SU-DHL-6 (cell line): Measurements from ENCODE around the gene PSG2.
"Not testable (repeated sequence)": the region's sequence is repeated elsewhere in the genome, so short reads cannot be mapped to it uniquely, and the experiment has no call there.

Experiments
- EZH2phosphoT487 ChIP-seq: fragments of 200-600 bp; sonication (generic), shearing (Covaris generic); conservative IDR thresholded peaks from 2 replicates; pipeline ENCODE4 v1.6.1; 2018; ENCODE audit warnings: mild to moderate bottlenecking, antibody characterized with exemption, low read length, moderate library complexity, mixed read lengths
- TF ChIP-seq, protein P1 (sequence below): fragments of 200-600 bp; sonication (generic); IDR thresholded peaks from one replicate; pipeline ENCODE4 v1.5.1; 2017; ENCODE audit warnings: antibody characterized with exemption, mild to moderate bottlenecking, low read length, moderate library complexity; ENCODE audit not compliant: insufficient read depth, poor library complexity, severe bottlenecking

DNA sequence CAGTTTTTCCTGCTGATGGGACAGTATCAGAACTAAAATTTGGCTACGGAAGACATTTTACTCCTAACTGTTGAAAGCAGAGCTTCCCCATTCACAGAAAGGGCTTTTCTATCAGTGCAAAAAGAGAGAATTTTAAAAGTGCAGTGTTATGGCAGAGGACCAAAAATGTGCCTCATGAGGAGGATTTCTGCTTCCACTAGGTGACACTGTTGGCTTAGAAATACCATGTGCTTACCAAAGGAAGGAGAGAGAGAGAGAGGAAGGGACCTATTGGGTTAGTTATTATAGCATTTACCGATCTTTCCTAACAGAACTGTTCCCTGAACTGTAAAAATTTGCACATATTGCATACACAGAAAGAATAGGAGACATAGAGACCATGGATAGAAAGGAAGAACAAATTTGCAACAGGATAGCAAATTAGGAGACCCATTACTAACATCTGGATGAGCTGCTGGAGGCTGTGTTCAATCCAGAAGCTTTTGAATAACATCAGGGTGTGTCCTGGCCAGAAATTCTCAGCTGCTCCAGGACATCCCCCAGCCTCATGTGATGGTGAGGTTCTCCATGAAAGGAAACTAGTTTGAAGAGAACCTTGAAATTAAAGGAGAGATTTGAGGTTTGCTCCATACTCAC is 21.8 kb upstream of the PSG2 start:
- TF ChIP-seq, protein P1, sequence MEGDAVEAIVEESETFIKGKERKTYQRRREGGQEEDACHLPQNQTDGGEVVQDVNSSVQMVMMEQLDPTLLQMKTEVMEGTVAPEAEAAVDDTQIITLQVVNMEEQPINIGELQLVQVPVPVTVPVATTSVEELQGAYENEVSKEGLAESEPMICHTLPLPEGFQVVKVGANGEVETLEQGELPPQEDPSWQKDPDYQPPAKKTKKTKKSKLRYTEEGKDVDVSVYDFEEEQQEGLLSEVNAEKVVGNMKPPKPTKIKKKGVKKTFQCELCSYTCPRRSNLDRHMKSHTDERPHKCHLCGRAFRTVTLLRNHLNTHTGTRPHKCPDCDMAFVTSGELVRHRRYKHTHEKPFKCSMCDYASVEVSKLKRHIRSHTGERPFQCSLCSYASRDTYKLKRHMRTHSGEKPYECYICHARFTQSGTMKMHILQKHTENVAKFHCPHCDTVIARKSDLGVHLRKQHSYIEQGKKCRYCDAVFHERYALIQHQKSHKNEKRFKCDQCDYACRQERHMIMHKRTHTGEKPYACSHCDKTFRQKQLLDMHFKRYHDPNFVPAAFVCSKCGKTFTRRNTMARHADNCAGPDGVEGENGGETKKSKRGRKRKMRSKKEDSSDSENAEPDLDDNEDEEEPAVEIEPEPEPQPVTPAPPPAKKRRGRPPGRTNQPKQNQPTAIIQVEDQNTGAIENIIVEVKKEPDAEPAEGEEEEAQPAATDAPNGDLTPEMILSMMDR, result not testable (repeated sequence)
- not testable (repeated sequence) for TF ChIP-seq EZH2phosphoT487
